Osteoblast (primary cell): ENCODE measurements around the gene SNCAIP. TPM values are rescaled to one million over a fixed set of nuclear protein-coding genes. Genes with fewer than 3 reads are reported as not detected.

ENCODE experiments used
- DNase-seq: peaks from one replicate; pipeline ENCODE4 v3.0.0; 2011; ENCODE audit warnings: low spot score, mixed read lengths; ENCODE audit not compliant: insufficient read length; ENCODE audit errors: missing footprints
- H2AFZ ChIP-seq: 2 replicates; pipeline ENCODE4 v1.6.0; 2011; ENCODE audit warnings: mild to moderate bottlenecking, low read length
- H3K27ac ChIP-seq: 2 replicates; pipeline ENCODE4 v1.5.1; 2011; ENCODE audit warnings: mild to moderate bottlenecking, low read depth, low read length, moderate library complexity
- H3K27me3 ChIP-seq: 2 replicates; pipeline ENCODE4 v1.6.0; 2012; ENCODE audit warnings: mild to moderate bottlenecking, control low read depth, inconsistent platforms, low read length, moderate library complexity; ENCODE audit not compliant: insufficient read depth
- H3K36me3 ChIP-seq: 2 replicates; pipeline ENCODE4 v1.5.1; 2011; ENCODE audit warnings: mild to moderate bottlenecking, low read length, control low read depth, moderate library complexity; ENCODE audit not compliant: insufficient read depth
- H3K4me1 ChIP-seq: 2 replicates; pipeline ENCODE4 v1.5.1; 2011; ENCODE audit warnings: mild to moderate bottlenecking, low read length, control low read depth, moderate library complexity; ENCODE audit not compliant: insufficient read depth
- H3K4me2 ChIP-seq: 2 replicates; pipeline ENCODE4 v1.6.0; 2011; ENCODE audit warnings: mild to moderate bottlenecking, low read length; ENCODE audit not compliant: insufficient read depth
- H3K4me3 ChIP-seq: fragments of 200-600 bp; sonication (generic); 3 replicates; pipeline ENCODE4 v1.5.1; 2012; ENCODE audit warnings: mild to moderate bottlenecking, low read length, inconsistent platforms; ENCODE audit not compliant: insufficient read depth
- H3K79me2 ChIP-seq: 2 replicates; pipeline ENCODE4 v1.6.0; 2012; ENCODE audit warnings: mild to moderate bottlenecking, low read length, control low read depth, inconsistent platforms; ENCODE audit not compliant: insufficient read depth
- H3K9me3 ChIP-seq: 2 replicates; pipeline ENCODE4 v1.5.1; 2011; ENCODE audit warnings: low read depth, low read length, control low read depth
- H4K20me1 ChIP-seq: 2 replicates; pipeline ENCODE4 v1.6.0; 2012; ENCODE audit warnings: mild to moderate bottlenecking, low read length, control low read depth; ENCODE audit not compliant: insufficient read depth
- CTCF ChIP-seq: IDR thresholded peaks from 2 replicates; pipeline ENCODE4 v1.5.1; 2011; ENCODE audit warnings: mild to moderate bottlenecking, low read depth, low read length, moderate library complexity; ENCODE audit errors: extremely low read depth
- total RNA-seq: library from RNA; depleted of rRNA; stranded (reverse); fragments of >200 nt; gene quantifications from 2 replicates; pipeline ENCODE4 v1.2.3, GENCODE V29; 2012

SNCAIP gene
- total RNA-seq, 1 donor, result 6.2 TPM

GRCh38 chr5:122398016-122398415 lies 86.0 kb downstream of the SNCAIP start:
- no peaks in the 10 kb centered on the region for H3K4me1 ChIP-seq

GRCh38 chr5:122400341-122400740 lies 88.3 kb downstream of the SNCAIP start:
- Histone ChIP-seq H3K9me3 (no peaks in the 10 kb centered on the region), H3K4me2 (no peak overlapping the region), H3K27ac (no peak overlapping the region), H3K27me3 (no peaks in the 10 kb centered on the region), H3K36me3 (no peaks in the 10 kb centered on the region), H2AFZ (no peak overlapping the region), H3K4me1 (no peaks in the 10 kb centered on the region), H4K20me1 (no peaks in the 10 kb centered on the region), H3K79me2 (no peaks in the 10 kb centered on the region), H3K4me3 (no peak overlapping the region)
- no peak for TF ChIP-seq CTCF
- no peak for DNase-seq

More at GRCh38 chr5:122398016-122398415, 86.0 kb downstream of the SNCAIP start:
- H2AFZ ChIP-seq, result no peak overlapping the region
- no peak for DNase-seq
- H3K27ac ChIP-seq, result no peak overlapping the region
- no peaks in the 10 kb centered on the region for H4K20me1 ChIP-seq
- no peak for TF ChIP-seq CTCF
- H3K4me2 ChIP-seq, result no peak overlapping the region
- H3K79me2 ChIP-seq, result no peaks in the 10 kb centered on the region
- H3K36me3 ChIP-seq, result no peaks in the 10 kb centered on the region
- no peak overlapping the region for H3K4me3 ChIP-seq
- no peaks in the 10 kb centered on the region for H3K9me3 ChIP-seq
- no peaks in the 10 kb centered on the region for H3K27me3 ChIP-seq

- no peak overlapping the region for H3K27ac ChIP-seq
- no peak for TF ChIP-seq CTCF
- H3K4me2 ChIP-seq, result no peak overlapping the region
- H3K79me2 ChIP-seq, result no peaks in the 10 kb centered on the region
- DNase-seq, result no peak
- no peaks in the 10 kb centered on the region for H3K36me3 ChIP-seq
- no peak overlapping the region for H3K4me3 ChIP-seq
- H3K9me3 ChIP-seq, result no peaks in the 10 kb centered on the region
- no peak overlapping the region for H2AFZ ChIP-seq
- no peaks in the 10 kb centered on the region for H3K27me3 ChIP-seq
- no peaks in the 10 kb centered on the region for H4K20me1 ChIP-seq
- no peaks in the 10 kb centered on the region for H3K4me1 ChIP-seq
Measured at GRCh38 chr5:122400938-122401337, 88.9 kb downstream of the SNCAIP start.

- Histone ChIP-seq H3K4me3 (no peak overlapping the region), H3K79me2 (no peaks in the 10 kb centered on the region), H3K4me2 (no peak overlapping the region), H3K9me3 (no peaks in the 10 kb centered on the region), H3K27me3 (no peaks in the 10 kb centered on the region), H3K36me3 (no peaks in the 10 kb centered on the region), H3K27ac (no peak overlapping the region), H3K4me1 (no peaks in the 10 kb centered on the region), H4K20me1 (no peaks in the 10 kb centered on the region), H2AFZ (no peak overlapping the region)
- no peak for DNase-seq
- no peak for TF ChIP-seq CTCF
Measured at GRCh38 chr5:122401976-122402725, 90.1 kb downstream of the SNCAIP start.
